ENCODE results near the gene PTPN7. TPM values are rescaled to one million over a fixed set of nuclear protein-coding genes. Genes with fewer than 3 reads are reported as not detected.

Gene PTPN7
- total RNA-seq, 1 experiment from 2014 or later = not detected

- no peaks in the 10 kb centered on the region for H3K36me3 ChIP-seq (ENCODE audit: low read depth)
- no peaks in the 10 kb centered on the region for H4K20me1 ChIP-seq (ENCODE audit: insufficient read depth)
- no peak within 1 kb of the TSS for H3K4me2 ChIP-seq
- H3K79me2 ChIP-seq (ENCODE audit: low read depth) = no peaks in the 10 kb centered on the region
- H3K4me3 ChIP-seq = no peak within 1 kb of the TSS
- no peak within 1 kb of the TSS for H2AFZ ChIP-seq
- H3F3A ChIP-seq (ENCODE audit: insufficient read depth, low read depth) = peaks cover 11% of the 10 kb centered on the region
- TF ChIP-seq, protein P1, sequence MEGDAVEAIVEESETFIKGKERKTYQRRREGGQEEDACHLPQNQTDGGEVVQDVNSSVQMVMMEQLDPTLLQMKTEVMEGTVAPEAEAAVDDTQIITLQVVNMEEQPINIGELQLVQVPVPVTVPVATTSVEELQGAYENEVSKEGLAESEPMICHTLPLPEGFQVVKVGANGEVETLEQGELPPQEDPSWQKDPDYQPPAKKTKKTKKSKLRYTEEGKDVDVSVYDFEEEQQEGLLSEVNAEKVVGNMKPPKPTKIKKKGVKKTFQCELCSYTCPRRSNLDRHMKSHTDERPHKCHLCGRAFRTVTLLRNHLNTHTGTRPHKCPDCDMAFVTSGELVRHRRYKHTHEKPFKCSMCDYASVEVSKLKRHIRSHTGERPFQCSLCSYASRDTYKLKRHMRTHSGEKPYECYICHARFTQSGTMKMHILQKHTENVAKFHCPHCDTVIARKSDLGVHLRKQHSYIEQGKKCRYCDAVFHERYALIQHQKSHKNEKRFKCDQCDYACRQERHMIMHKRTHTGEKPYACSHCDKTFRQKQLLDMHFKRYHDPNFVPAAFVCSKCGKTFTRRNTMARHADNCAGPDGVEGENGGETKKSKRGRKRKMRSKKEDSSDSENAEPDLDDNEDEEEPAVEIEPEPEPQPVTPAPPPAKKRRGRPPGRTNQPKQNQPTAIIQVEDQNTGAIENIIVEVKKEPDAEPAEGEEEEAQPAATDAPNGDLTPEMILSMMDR (conservative IDR thresholded peaks at IDR 0.05) = peak; percentile 57
- TF ChIP-seq EZH2 (IDR thresholded peaks at IDR 0.05; ENCODE audit: low read depth) = no peak
- peaks cover 11% of the 10 kb centered on the region for H3K4me1 ChIP-seq (replicated peaks; ENCODE audit: insufficient read depth)
- intact Hi-C loops (cut with micrococcal nuclease; ENCODE audit: unreplicated experiment) = loop anchor here (1.0 kb wide), 1 partner anchor 13 kb away; no protein-coding TSS in a partner anchor
- no peak within 1 kb of the TSS for H3K27ac ChIP-seq
- ChIA-PET CTCF (interaction anchor here (0.6 to 0.8 kb wide), 5 partner anchors 15 to 551 kb away, joined by 3 to 13 read pairs (median 4); no protein-coding TSS in a partner anchor), POLR2A (ENCODE audit: unreplicated experiment) (no interaction called here)
- BruUV-seq (replicated peaks) = no TSS peak
- peak; percentile 51 to 65 for DNase-seq
- no peaks in the 10 kb centered on the region for H3K9me3 ChIP-seq (ENCODE audit: insufficient read depth, low read depth)
- H3K9me2 ChIP-seq (ENCODE audit: insufficient read depth) = no peaks in the 10 kb centered on the region
- no peaks in the 10 kb centered on the region for H3K27me3 ChIP-seq (ENCODE audit: insufficient read depth, low read depth)
Observed at GRCh38 chr1:202122639-202123335, 37.6 kb downstream of the PTPN7 start, which contains the start of gene GPR37L1. Gene GPR37L1, plus strand, starts transcription at chr1:202122917. Its CDS starts 47 bp downstream, at chr1:202122964.

- no peaks in the 10 kb centered on the region for H3K9me3 ChIP-seq (ENCODE audit: insufficient read depth, low read depth)
- H3K4me1 ChIP-seq (replicated peaks; ENCODE audit: insufficient read depth) = peaks cover 22% of the 10 kb centered on the region
- no TSS peak for BruUV-seq (replicated peaks)
- no peaks in the 10 kb centered on the region for H3K36me3 ChIP-seq (ENCODE audit: low read depth)
- no peaks in the 10 kb centered on the region for H3K9me2 ChIP-seq (ENCODE audit: insufficient read depth)
- intact Hi-C loops (cut with micrococcal nuclease; ENCODE audit: unreplicated experiment) = no loop called here
- H3K79me2 ChIP-seq (ENCODE audit: low read depth) = no peaks in the 10 kb centered on the region
- H4K20me1 ChIP-seq (ENCODE audit: insufficient read depth) = no peaks in the 10 kb centered on the region
- TF ChIP-seq, protein P1 (conservative IDR thresholded peaks at IDR 0.05) = no peak
- TF ChIP-seq EZH2 (IDR thresholded peaks at IDR 0.05; ENCODE audit: low read depth) = no peak
- H3F3A ChIP-seq (ENCODE audit: insufficient read depth, low read depth) = peaks cover 15% of the 10 kb centered on the region
- ChIA-PET POLR2A (ENCODE audit: unreplicated experiment) (no interaction called here), CTCF (no interaction called here)
- H3K27me3 ChIP-seq (ENCODE audit: insufficient read depth, low read depth) = no peaks in the 10 kb centered on the region
- no peak overlapping the region for H2AFZ ChIP-seq
- no peak overlapping the region for H3K4me3 ChIP-seq
- DNase-seq = no peak
- no peak overlapping the region for H3K27ac ChIP-seq
- no peak overlapping the region for H3K4me2 ChIP-seq
Observed at GRCh38 chr1:202121006-202121405, 39.4 kb downstream of the PTPN7 start.

DNA sequence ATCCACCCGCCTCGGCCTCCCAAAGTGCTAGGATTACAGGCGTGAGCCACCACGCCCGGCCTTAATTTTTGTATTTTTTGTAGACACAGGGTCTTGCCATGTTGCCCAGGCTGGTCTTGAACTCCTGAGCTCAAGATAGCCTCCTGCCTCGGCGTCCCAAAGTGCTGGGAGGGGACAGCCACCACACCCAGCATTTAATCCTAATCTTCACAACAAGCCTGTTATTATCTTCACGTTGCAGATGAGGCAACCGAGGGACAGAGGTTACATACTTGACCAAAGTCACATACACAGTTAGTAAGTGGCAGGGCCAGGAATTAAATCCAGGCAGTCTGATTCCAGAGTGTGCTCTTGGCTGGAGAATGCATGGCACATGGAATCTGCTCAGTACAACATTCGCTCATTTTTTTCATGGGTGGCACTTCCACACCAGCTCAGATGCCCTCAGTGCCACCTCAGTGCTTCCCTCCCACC lies 42.5 kb downstream of the PTPN7 start:
- peaks cover 39% of the 10 kb centered on the region for H3F3A ChIP-seq (ENCODE audit: insufficient read depth, low read depth)
- TF ChIP-seq EZH2 (IDR thresholded peaks at IDR 0.05; ENCODE audit: low read depth) = no peak
- TF ChIP-seq, protein P1 (conservative IDR thresholded peaks at IDR 0.05) = no peak
- no peaks in the 10 kb centered on the region for H3K9me3 ChIP-seq (ENCODE audit: insufficient read depth, low read depth)
- no peaks in the 10 kb centered on the region for H3K27me3 ChIP-seq (ENCODE audit: insufficient read depth, low read depth)
- H4K20me1 ChIP-seq (ENCODE audit: insufficient read depth) = no peaks in the 10 kb centered on the region
- no peaks in the 10 kb centered on the region for H3K79me2 ChIP-seq (ENCODE audit: low read depth)
- ChIA-PET CTCF (interaction anchor here (0.9 to 1.8 kb wide), 4 partner anchors 60 to 118 kb away, joined by 3 to 8 read pairs (median 4); partner anchors contain the start of gene ELF3), POLR2A (ENCODE audit: unreplicated experiment) (interaction anchor here (0.6 to 1.3 kb wide), 3 partner anchors 72 to 106 kb away, joined by 3 to 7 read pairs (median 3); no protein-coding TSS in a partner anchor)
- no peak overlapping the region for H2AFZ ChIP-seq
- no peaks in the 10 kb centered on the region for H3K9me2 ChIP-seq (ENCODE audit: insufficient read depth)
- peaks cover 52% of the 10 kb centered on the region for H3K4me1 ChIP-seq (replicated peaks; ENCODE audit: insufficient read depth)
- H3K4me2 ChIP-seq = peak overlapping the region; percentile 51
- BruUV-seq (replicated peaks) = no TSS peak
- no peaks in the 10 kb centered on the region for H3K36me3 ChIP-seq (ENCODE audit: low read depth)
- peak overlapping the region; percentile 59 for H3K27ac ChIP-seq
- intact Hi-C loops (cut with micrococcal nuclease; ENCODE audit: unreplicated experiment) = no loop called here
- no peak overlapping the region for H3K4me3 ChIP-seq
- peak in 1 of 2 experiments; percentile 37 for DNase-seq
